RCC 7860 (cell line): Measurements from ENCODE around the gene DAG1.

ENCODE experiments used
- DNase-seq: peaks from one replicate; pipeline ENCODE4 v3.0.0-alpha.2; 2015; ENCODE audit warnings: low spot score
- FAIRE-seq: peaks from 2 replicates; lab custom pipeline; 2012; peaks lifted over from hg19 to GRCh38; lab: Jason Lieb, UNC

Gene DAG1

DNA sequence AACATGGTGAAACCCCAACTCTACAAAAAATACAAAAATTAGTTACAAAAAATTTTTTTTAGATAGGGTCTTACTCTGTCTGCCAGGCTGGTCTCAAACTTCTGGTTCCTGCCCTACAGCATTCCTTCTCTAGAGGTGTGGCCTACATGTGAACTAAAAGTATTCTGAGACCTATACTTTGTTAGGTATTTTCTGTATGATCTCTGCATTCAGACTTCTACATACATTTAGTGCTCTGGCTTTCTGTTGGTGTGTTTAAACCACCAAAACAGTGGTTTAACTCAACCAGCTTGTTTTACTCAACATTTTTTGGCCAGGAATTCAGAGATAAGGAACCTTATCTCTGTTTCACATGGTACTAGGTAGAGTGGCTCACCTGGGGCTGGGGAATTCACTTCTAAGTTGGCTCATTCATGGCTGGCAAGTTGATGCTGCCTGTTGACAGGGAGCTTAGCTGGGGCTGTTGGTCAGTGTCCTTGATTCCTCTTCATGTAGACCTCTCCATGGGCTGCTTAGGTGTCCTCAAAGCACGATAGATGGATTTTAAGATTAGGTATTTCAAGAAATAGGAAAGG is 42.8 kb downstream of the DAG1 start:
- FAIRE-seq (no peak), DNase-seq (no peak)

DNA sequence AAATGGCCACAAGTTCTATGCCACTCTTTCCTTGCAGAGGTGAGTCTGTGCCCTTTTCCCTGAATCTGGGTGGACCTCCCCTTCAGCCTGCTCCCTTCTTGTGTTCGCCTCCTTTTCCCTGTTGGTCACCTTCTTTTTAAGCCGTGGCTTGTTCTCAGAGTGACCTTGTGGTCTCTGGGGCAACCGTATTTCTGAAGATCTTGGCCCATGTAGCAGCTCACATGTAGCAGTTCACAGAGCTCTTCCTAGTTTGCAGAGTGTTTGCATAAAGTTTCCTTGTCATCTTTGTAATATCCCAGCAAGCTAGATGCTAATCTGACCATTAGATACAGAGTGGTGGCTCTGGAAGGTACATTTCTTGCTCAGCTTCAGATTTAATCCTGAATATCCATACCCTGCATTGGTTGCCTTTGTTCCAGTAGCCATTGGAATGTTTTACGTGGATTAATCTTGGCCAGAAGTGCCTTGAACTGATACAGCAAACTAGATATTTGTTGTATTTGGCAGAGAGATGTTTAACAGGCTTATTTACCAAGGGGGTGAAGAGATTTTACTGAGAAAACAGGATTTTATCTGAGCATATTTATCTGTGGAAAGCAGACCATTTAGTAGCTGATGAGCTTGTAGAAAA is 43.5 kb downstream of the DAG1 start:
- no peak for DNase-seq
- FAIRE-seq = no peak

DNA sequence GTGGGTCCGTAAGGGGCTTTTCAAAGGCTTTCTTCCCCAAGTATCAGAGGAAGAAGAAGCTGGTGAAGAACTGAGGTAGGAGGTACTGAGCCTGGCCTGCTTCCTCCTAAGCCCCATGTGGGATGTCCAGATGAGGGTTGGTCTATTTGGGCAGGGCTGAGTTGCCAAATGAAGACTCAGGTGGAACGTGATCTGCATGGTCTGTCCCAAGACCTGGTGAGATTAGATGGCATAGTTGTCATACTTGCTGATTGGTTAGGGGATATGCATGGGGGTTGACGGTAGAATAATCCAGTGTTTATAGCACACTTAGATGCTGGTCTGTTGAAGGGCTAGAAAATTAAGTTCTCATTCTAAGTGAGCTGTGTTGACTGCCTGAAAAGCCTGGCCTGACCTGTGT is 47.9 kb downstream of the DAG1 start:
- no peak for FAIRE-seq

DNA sequence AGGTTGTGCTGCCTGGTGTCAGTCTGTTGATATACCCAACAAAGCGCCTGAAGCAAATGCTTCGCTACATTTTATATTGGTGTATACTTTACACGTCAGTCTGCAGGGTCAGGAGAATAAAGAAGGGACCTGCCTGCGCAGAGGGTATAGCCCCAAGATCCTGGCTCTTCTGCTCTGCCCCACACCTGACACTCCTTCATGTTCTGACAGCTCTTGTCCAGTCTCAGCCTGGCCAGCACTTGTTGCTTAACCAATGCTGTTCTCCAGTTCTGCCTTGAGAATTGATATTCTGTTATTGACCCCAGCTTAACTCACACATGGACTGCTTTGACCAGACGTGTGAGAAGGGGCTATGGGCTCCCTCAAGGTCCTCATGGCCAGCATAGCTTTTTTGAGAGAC is 48.4 kb downstream of the DAG1 start:
- no peak for DNase-seq
- no peak for FAIRE-seq

More for the DNA sequence above, 47.9 kb downstream of the DAG1 start:
- no peak for DNase-seq

DNA sequence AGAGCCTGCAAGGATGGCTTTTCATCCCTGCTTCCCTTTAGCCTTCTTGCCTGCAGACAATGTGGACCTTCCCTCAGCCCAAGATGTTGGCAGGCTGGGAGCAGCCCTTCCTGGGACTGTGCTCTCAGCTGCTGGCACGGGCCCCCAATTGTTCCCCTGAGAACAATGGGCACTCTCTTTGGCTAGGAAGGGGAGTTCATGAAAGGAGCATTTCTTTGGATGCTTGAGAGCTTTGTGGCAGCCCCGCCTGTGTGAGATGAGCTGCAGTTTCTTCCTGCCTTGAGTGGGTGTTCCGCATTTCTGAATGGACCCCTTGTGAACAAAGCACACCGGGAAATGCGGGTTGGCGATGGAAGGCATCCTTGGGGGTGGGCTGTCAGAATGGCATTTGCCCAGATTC is 49.2 kb downstream of the DAG1 start:
- FAIRE-seq (no peak), DNase-seq (no peak)

DNA sequence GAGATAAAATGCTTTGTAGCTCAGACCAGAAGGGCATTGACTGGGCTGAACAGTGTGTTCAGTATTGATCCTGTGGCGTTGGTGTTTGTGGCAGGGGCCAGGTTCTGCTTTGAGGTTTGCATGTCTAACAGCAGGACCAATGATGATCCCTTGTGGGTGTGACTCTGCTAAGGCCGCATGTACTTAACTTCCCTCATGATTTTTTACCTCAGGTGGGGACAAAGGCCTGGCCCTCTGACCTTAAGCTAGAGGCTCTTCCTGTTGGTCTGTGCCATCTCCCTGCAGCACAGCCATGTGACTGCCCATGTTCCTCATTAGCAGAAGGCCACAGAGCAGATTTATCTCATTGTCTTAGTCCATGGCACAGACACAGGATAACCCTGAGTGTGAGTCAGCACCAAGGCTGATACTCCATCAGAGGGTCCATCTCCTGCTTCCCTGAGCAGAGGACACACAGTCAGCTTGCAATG is 49.9 kb downstream of the DAG1 start:
- DNase-seq = no peak
- no peak for FAIRE-seq

DNA sequence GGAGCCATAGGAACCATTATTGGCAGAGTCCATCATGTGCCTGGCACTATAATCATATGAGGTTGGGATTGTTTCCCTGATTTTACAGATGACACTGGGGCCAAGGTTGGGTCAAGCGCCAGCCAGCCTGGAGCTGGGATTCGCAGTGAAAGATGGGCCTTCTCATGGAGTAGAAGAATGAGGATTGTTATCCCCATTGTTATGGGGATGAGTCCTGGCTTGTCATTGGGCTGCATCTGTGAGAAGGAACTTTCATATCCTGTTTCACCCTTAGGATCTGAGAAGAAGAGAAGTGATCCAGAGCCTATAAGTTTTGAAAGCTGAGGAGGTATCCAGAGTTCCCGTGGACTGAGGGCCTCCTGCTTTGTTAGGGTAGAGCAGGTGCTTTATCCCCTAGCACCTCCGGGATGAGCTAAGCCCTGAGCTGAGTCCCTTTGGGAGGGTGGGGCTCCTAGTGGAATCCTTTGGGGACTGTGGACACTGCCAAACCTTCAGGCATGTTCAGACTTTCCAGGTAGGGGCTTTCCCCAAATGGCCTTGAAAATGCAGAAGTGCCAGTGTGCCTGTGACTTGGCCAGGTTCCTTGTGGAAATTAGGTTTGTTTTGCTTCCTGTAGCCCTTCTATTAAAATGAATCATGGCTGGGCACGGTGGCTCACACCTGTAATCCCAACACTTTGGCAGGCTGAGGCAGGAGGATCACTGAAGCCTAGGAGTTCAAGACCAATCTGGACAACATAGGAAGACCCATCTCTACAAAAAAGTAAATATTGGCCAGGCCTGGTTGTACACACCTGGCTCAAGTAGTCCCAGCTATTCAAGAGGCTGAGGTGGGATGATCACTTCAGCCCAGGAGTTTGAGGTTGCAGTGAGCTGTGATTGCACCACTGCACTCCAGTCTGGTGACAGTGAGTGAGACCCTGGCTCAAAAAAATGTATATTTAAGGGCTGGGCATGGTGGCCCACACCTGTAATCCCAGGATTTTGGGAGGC is 54.0 kb downstream of the DAG1 start:
- no peak for DNase-seq
- FAIRE-seq = no peak

DNA sequence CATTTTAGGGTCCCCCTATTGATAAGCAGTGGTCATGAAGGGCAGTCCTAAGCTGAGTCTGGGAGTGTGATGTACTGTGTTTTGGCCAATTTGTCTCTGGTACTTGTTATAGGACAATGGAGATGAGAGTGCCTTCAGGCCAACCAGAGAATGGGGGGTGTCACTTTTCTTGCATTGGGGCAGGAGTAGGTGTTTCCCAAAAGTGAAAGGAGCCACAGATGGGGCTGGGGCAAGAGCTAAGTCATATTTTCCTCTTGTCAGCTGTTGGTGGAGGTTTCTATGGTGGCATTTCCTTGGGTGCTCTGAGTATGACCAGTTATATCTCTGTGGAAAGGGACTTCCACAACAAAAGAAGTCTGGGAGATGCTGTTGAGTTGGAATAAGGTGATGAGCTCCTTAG is 59.5 kb downstream of the DAG1 start:
- FAIRE-seq (no peak), DNase-seq (no peak)

DNA sequence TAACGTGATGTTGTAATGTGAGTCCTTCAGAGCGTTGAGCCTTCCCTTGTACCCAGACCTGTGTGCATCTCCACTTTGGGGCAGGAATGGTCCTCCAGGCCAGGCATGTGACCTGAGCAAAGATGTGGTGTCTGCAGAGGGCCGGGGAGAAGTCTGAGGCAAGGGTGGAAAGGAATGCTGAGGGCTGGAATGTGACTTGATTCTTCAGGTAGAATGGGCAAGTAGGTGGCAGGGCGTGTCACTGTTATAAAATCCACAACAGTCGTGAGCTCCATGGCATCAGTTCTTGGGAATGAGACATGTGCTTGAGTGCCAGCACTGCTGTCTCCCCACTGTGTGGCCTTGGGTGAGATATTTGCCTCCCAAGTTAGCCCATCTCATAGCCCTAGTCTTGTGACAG is 60.2 kb downstream of the DAG1 start:
- FAIRE-seq (no peak), DNase-seq (no peak)

DNA sequence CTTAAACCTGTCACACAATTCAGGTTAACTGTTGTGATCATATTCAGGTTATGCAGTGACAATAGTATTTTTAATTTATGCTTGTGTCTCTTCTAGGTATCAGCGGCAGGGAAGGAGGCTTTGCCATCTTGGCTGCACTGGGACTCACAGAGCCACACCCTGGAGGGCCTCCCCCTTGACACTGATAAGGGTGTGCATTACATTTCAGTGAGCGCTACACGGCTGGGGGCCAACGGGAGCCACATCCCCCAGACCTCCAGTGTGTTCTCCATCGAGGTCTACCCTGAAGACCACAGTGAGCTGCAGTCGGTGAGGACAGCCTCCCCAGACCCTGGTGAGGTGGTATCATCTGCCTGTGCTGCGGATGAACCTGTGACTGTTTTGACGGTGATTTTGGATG is 60.6 kb downstream of the DAG1 start:
- DNase-seq (no peak), FAIRE-seq (no peak)

DNA sequence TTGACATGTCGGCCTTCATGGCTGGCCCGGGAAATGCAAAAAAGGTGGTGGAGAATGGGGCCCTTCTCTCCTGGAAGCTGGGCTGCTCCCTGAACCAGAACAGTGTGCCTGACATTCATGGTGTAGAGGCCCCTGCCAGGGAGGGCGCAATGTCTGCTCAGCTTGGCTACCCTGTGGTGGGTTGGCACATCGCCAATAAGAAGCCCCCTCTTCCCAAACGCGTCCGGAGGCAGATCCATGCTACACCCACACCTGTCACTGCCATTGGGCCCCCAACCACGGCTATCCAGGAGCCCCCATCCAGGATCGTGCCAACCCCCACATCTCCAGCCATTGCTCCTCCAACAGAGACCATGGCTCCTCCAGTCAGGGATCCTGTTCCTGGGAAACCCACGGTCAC is 61.2 kb downstream of the DAG1 start:
- DNase-seq = no peak
- no peak for FAIRE-seq

DNA sequence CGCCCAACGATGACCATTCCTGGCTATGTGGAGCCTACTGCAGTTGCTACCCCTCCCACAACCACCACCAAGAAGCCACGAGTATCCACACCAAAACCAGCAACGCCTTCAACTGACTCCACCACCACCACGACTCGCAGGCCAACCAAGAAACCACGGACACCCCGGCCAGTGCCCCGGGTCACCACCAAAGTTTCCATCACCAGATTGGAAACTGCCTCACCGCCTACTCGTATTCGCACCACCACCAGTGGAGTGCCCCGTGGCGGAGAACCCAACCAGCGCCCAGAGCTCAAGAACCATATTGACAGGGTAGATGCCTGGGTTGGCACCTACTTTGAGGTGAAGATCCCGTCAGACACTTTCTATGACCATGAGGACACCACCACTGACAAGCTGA is 61.6 kb downstream of the DAG1 start:
- no peak for DNase-seq
- no peak for FAIRE-seq

DNA sequence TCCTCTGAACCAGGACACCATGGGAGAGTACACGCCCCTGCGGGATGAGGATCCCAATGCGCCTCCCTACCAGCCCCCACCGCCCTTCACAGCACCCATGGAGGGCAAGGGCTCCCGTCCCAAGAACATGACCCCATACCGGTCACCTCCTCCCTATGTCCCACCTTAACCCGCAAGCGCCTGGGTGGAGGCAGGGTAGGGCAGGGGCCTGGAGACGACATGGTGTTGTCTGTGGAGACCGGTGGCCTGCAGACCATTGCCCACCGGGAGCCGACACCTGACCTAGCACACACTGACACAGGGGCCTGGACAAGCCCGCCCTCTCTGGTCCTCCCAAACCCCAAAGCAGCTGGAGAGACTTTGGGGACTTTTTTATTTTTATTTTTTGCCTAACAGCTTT is 63.0 kb downstream of the DAG1 start:
- no peak for FAIRE-seq

DNA sequence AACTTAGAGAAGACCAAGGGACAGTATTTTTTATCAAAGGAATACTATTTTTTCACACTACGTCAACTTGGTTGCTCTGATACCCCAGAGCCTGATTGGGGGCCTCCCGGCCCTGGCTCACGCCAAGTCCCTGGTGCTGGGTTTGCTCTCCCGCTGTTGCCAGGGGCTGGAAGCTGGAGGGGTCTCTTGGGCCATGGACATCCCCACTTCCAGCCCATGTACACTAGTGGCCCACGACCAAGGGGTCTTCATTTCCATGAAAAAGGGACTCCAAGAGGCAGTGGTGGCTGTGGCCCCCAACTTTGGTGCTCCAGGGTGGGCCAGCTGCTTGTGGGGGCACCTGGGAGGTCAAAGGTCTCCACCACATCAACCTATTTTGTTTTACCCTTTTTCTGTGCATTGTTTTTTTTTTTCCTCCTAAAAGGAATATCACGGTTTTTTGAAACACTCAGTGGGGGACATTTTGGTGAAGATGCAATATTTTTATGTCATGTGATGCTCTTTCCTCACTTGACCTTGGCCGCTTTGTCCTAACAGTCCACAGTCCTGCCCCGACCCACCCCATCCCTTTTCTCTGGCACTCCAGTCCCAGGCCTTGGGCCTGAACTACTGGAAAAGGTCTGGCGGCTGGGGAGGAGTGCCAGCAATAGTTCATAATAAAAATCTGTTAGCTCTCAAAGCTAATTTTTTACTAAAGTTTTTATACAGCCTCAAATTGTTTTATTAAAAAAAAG is 63.9 kb downstream of the DAG1 start:
- FAIRE-seq = no peak
- no peak for DNase-seq

More for the DNA sequence above, 63.0 kb downstream of the DAG1 start:
- no peak for DNase-seq

DNA sequence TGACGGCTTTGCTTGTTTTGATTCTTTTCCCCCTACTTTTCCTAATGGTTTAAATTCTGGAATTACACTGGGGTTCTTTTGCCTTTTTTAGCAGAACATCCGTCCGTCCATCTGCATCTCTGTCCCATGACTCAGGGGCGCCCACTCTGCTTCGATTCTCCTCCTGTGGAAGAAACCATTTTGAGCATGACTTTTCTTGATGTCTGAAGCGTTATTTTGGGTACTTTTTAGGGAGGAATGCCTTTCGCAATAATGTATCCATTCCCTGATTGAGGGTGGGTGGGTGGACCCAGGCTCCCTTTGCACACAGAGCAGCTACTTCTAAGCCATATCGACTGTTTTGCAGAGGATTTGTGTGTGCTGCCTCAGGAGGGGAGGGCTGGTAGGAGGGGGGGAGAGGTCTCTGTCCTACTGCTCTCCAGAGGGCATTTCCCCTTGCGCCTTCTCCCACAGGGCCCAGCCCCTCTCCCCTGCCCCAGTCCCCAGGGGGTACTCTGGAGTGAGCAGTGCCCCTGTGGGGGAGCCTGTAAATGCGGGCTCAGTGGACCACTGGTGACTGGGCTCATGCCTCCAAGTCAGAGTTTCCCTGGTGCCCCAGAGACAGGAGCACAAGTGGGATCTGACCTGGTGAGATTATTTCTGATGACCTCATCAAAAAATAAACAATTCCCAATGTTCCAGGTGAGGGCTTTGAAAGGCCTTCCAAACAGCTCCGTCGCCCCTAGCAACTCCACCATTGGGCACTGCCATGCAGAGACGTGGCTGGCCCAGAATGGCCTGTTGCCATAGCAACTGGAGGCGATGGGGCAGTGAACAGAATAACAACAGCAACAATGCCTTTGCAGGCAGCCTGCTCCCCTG is 64.7 kb downstream of the DAG1 start:
- DNase-seq (peak; percentile 10), FAIRE-seq (no peak)

DNA sequence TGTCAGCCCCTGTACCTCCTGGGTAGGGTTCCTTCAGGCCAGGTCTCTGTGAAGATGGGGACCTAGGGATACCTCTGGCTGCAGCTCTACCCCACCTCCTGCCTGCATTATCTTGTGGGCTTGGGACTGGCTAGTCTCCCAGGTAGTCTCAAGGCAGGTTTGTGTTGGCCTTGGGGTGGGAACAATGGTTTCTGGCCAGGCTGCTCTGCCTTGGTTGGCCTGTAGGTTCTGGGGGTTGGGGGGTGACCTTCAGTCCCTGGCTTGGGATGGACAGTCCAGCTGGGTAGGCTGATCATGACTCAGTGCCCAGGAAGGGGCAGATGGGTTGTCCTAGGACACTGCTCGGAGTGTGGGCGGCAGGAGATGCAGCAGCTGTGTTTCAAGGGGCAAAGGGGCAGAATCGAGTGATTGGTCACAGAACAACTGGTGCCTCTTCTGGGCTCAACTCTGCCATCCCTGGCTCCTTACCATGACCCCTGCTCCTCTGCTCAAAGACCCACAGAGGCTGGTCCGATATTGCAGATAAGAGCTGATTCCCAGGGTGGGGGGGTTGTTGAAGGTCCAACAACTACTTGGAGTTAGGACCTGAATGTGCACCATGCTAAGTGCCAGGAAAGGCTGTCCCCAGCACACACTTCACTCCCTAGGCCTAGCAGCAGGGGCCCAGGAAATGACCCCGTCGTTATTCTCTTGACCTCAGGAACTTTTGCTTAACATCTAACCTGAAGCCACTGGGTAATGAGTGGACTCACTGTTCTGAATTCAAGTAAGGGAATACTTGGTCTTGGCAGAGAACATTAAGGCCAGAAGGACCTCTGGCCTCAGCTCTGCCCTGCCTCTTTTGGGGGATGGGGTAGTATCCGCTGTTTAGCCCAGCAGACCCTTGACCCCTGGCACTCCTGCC is 66.2 kb downstream of the DAG1 start:
- FAIRE-seq = no peak
- DNase-seq = no peak

DNA sequence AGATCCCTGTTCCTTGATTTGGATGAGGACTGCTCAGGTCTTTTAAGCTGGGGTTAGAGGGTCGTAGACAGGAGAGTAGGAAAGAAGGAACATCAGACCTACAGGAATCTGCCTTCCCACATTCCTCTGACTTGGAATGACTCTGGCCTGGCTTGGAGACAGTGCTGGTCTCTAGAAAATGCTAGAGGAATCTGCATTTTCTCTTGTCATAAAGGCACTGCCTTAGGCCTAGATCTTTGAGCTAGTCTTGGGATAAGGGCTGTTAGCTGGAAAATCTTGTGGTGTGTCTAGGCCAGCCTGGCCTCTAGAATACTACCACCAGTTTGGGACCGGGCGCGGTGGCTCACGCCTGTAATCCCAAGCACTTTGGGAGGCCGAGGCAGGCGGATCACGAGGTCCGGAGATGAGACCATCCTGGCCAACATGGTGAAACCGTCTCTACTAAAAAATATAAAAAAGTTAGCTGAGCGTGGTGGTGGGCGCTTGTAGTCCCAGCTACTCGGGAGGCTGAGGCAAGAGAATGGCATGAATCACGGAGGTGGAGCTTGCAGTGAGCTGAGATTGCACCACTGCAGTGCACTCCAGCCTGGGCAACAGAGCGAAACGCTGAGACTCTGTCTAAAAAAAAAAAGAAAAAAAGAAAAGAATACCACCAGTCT is 66.9 kb downstream of the DAG1 start:
- DNase-seq (no peak), FAIRE-seq (no peak)

DNA sequence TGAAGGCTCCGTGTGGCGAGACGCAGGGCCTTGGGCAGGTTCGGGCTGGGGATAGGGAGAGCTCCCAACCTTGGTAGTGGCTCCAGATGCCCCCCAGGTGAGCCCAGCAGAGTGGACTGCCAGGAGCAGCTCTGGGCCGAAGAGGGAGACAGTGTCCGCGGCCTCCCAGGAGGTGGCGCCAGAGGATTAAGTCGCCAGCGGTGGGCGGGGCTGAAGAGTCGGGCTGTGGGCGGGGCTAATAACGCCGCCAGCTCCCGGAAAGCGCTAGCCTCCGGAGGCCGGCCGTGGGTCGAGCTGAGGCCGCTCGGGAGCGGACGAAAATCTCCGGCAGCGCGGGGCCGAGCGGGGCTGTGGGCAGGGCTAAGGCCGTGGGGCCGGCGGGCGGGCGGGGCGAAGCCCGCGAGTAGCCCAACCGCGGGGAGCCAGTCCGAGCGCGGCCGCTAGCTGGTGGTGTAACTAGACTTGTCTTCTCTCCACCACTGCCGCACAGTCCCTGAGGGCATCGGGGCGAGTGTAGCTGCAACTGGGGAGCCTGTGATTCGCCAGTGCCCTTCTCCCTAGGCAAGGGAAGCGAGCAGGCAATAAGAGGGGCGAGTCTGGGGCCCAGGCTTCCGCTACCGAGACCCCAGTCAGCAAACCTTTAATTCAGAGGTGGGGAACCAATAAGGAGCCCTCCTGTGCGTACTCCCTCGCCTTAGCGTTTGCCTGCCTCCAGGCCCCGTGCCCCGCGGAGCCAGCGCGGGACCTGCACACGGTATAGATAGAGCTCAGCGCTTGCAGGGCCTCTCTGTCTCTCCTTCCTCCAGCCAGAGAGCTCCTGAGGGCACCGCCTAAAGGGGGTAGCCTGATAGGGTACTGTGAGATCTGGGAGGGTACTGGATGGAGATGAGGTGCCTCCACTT is 69.8 kb downstream of the DAG1 start:
- peak; percentile 80 for DNase-seq

More for the DNA sequence above, 69.8 kb downstream of the DAG1 start:
- FAIRE-seq = no peak
